Brain microvascular endothelial cell (primary cell): ENCODE data around the gene WASHC3.
"Not testable (repeated sequence)": the region's sequence is repeated elsewhere in the genome, so short reads cannot be mapped to it uniquely, and the experiment has no call there.

ENCODE experiments used
- DNase-seq: peaks from one replicate; pipeline ENCODE4 v3.0.0-alpha.2; 2020
- H3K27ac ChIP-seq: fragments of 250-450 bp; sonication (Bioruptor Pico); 2 replicates; pipeline ENCODE4 v1.5.1; 2020; ENCODE audit warnings: mild to moderate bottlenecking, moderate library complexity
- H3K27me3 ChIP-seq: fragments of 250-450 bp; sonication (Bioruptor Pico); replicated peaks from 2 replicates; pipeline ENCODE4 v1.5.1; 2020; ENCODE audit warnings: mild to moderate bottlenecking
- H3K36me3 ChIP-seq: fragments of 250-450 bp; sonication (Bioruptor Pico); replicated peaks from 2 replicates; pipeline ENCODE4 v1.5.1; 2020; ENCODE audit warnings: mild to moderate bottlenecking
- H3K4me3 ChIP-seq: 2 replicates; pipeline ENCODE4 v1.5.1; 2011; ENCODE audit warnings: low read depth, mild to moderate bottlenecking, control low read depth, low read length, moderate library complexity
- in situ Hi-C: cut with HindIII; loops from 2 replicates; pipeline ENCODE4 v1.10.0; 2017; ENCODE audit warnings: low sequenced_read_pairs, low pct_ligation_motif_present
- TF ChIP-seq, protein P1 (sequence below): IDR thresholded peaks from 2 replicates; pipeline ENCODE4 v1.5.1; 2011; ENCODE audit warnings: low read depth, mild to moderate bottlenecking, moderate library complexity, low read length, control low read depth, inconsistent platforms; ENCODE audit errors: missing control alignments

WASHC3 gene

DNA sequence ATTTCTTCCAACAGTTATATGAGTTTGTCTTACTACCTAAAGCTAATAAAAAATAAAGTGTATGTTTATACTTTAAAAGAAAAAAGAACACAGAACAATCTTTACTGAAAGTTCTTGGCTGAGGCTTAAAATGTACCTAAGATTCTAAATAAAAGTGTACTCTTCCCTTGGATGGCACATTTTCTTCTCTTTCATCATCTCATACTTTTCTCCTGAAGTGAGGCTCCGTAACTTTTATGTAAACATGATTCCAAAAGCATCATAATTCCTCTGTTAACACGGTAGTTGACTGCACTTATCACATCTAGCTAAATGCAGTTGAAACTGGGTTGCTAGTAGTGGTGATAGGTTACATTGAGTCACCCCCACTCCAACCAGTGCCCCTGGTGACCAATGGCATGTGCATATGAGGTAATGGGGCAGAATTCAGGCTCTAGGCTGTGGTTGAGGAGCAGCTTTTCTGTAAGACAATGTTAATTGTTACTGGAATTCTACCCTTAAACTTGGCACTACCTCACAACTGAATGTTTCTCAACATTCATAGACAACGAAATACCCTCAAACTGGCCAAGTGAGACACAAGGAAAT is 38.4 kb downstream of the WASHC3 start:
- peak; percentile 43 for DNase-seq
- Histone ChIP-seq H3K27ac (no peak overlapping the region), H3K27me3 (no peaks in the 10 kb centered on the region), H3K36me3 (no peaks in the 10 kb centered on the region), H3K4me3 (no peak overlapping the region)
- TF ChIP-seq, protein P1, sequence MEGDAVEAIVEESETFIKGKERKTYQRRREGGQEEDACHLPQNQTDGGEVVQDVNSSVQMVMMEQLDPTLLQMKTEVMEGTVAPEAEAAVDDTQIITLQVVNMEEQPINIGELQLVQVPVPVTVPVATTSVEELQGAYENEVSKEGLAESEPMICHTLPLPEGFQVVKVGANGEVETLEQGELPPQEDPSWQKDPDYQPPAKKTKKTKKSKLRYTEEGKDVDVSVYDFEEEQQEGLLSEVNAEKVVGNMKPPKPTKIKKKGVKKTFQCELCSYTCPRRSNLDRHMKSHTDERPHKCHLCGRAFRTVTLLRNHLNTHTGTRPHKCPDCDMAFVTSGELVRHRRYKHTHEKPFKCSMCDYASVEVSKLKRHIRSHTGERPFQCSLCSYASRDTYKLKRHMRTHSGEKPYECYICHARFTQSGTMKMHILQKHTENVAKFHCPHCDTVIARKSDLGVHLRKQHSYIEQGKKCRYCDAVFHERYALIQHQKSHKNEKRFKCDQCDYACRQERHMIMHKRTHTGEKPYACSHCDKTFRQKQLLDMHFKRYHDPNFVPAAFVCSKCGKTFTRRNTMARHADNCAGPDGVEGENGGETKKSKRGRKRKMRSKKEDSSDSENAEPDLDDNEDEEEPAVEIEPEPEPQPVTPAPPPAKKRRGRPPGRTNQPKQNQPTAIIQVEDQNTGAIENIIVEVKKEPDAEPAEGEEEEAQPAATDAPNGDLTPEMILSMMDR: no peak
- in situ Hi-C loops: no loop called here

DNA sequence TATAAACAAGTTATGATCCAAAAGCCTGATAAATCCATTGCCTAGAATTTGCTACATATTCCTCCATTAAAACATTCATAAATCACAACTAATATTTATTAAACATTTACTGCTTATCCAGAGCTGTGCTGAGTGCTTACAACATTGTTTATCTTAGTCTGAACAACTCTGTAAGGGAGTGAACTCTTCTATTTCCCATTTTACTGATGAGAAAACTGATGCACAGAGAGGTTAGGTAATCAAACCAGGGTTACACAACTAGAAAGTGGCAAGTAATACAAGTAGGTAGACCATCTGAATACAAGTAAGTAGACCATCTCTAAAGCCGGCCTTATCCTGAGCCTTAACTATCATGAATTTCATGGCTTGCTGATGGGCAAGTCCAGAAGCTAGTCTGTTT is 39.5 kb downstream of the WASHC3 start:
- Histone ChIP-seq H3K27ac (no peak overlapping the region), H3K36me3 (no peaks in the 10 kb centered on the region), H3K27me3 (no peaks in the 10 kb centered on the region), H3K4me3 (no peak overlapping the region)
- TF ChIP-seq, protein P1: no peak
- in situ Hi-C loops: no loop called here
- no peak for DNase-seq

DNA sequence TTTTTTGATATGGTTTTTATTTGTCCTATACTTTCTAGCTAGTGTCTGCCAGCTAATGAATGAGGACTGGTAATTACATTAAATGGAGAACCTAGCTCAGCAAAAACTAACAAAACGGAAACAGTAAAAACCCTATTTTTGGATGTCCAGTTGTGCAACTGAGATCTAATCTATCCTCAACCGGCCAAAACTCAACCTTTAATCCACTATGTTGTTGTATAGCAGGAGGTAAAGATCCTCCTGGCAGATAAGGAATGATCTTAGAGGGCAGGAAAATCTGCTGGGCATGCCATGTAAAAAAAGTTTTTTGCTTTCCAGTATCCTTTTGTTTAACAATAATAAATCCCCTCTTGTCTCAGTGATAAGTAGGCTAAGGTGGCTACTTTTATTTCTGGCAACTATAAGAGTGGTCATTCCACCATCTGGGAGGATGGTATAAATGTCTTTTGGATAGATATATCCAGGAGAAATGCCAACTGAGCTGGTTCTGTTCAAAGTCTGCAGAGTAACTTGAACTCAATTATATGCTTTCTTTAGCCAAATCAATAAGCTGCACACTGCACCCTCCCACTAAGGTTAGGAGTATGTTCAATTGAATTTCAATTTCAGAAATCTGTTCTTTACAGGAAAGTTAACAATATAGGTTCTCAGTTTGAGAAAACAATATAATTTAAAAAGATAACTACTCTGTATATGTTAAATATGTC is 40.1 kb downstream of the WASHC3 start:
- no peaks in the 10 kb centered on the region for H3K36me3 ChIP-seq
- DNase-seq: no peak
- in situ Hi-C loops: no loop called here
- no peak overlapping the region for H3K4me3 ChIP-seq
- H3K27me3 ChIP-seq: no peaks in the 10 kb centered on the region
- TF ChIP-seq, protein P1: no peak
- no peak overlapping the region for H3K27ac ChIP-seq

DNA sequence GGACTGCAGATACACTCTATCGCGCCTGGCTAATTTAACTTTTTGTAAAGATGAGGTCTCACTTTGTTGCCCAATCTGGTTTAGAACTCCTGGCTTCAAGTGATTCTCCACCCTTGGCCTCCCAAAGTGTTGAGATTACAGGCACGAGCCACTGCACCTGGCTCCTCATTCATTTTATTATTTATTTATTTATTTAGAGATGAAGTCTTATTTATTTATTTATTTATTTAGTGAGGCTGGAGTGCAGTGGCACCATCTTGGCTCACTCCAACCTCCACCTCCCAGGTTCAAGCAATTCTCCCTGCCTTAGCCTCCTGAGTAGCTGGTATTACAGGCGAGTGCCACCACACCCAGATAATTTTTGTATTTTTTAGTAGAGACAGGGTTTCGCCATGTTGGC is 43.2 kb downstream of the WASHC3 start:
- H3K27ac ChIP-seq, H3K4me3 ChIP-seq, in situ Hi-C loops, H3K36me3 ChIP-seq, H3K27me3 ChIP-seq, DNase-seq: not testable (repeated sequence)

DNA sequence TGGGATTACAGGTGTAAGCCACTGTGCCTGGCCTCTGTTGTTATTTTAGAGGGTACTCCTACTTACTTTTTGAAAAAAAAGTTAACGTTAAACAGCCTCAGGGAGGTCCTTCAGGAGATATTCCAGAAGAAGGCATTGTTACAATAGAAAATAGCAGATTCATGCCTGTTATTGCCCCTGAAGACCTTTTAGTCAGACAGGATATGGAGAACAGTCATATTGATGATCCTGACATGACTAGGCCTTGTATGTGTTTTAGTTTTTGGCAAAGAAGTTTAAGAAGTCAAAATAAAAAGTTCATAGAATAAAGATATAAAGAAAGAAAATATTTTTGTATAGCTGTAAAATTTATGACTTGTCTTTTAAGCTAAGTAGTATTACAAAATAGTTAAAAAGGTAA is 45.3 kb downstream of the WASHC3 start:
- in situ Hi-C loops: no loop called here
- DNase-seq: no peak
- TF ChIP-seq, protein P1: no peak
- Histone ChIP-seq H3K27ac (no peak overlapping the region), H3K36me3 (no peaks in the 10 kb centered on the region), H3K27me3 (no peaks in the 10 kb centered on the region), H3K4me3 (no peak overlapping the region)

DNA sequence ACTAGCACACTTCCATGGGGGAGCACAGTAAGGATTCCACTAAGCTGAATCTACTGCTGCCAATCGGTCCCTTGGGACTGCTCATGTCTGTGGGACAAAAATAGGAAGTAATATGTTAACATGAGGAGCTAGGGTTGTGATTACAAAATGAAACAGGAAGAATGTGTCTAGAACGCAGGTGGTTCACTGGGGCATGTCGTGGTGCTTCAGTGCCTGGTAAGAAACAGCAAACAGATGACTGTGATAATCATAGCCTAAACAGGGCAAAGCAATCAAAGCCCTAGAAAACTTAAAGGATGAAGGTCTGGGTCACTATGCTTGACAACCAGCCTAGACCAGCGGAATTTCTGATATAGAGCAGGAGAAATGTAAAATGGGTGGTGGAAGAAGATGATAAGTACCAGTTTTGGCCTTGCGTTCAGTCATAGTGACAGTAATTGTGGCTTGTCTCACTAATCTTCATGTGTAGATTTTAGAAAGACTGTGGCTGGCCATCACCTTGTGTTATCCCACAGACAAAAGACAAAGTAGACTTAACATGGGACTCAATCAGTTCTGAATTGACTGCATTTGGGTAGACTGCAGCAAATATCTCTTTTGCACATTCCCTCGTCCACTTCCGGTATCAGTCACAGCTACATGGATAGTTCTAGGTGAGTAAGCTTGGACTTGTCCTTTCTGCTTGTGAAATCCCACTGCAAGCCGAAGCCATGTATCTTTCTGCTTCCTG is 51.4 kb downstream of the WASHC3 start:
- H3K27ac ChIP-seq: no peak overlapping the region
- in situ Hi-C loops: no loop called here
- no peak for DNase-seq
- TF ChIP-seq, protein P1: no peak
- H3K36me3 ChIP-seq: no peaks in the 10 kb centered on the region
- no peaks in the 10 kb centered on the region for H3K27me3 ChIP-seq
- no peak overlapping the region for H3K4me3 ChIP-seq
